Measurements from ENCODE around the gene PTBP3.
A peak's percentile ranks its signal among the peaks of the same experiment; 100 is the strongest.

PTBP3 gene

GRCh38 chr9:112174222-112174964 is 159.0 kb downstream of the PTBP3 start:
- Histone ChIP-seq H3K27ac (replicated peaks; ENCODE audit: low read length) (no peak overlapping the region), H4K91ac (ENCODE audit: low read depth, low read length, poor library complexity) (no peak overlapping the region), H3K9me3 (replicated peaks in 1 of 2; ENCODE audit: control insufficient read depth in 2 of 2, insufficient read depth in 1 of 2, low read depth in 1 of 2, low read length in 2 of 2) (peaks cover 0 to 2% of the 10 kb centered on the region in 2 donors), H4K8ac (ENCODE audit: low read depth, low read length) (no peak overlapping the region), H3K36me3 (replicated peaks in 1 of 2; ENCODE audit: control insufficient read depth in 2 of 2, insufficient read depth in 2 of 2, low read length in 2 of 2) (no peaks in the 10 kb centered on the region), H2AFZ (ENCODE audit: low read length) (peak overlapping the region; percentile 95), H3K14ac (ENCODE audit: low read length) (no peak overlapping the region), H2BK15ac (ENCODE audit: low read length) (no peak overlapping the region), H3K4me1 (ENCODE audit: control insufficient read depth in 2 of 2, insufficient read depth in 1 of 2, low read depth in 1 of 2, low read length in 2 of 2) (peaks cover 0 to 5% of the 10 kb centered on the region in 2 donors), H3K4ac (ENCODE audit: low read length) (peak overlapping the region; percentile 19), H3K4me3 (ENCODE audit: low read length in 2 of 2) (peak overlapping the region; percentile 44 to 88), H3K79me1 (ENCODE audit: low read depth, low read length) (no peaks in the 10 kb centered on the region), H2BK120ac (ENCODE audit: low read depth, low read length) (no peak overlapping the region), H2AK5ac (ENCODE audit: low read depth, low read length) (no peak overlapping the region), H3K27me3 (ENCODE audit: control insufficient read depth in 3 of 3, insufficient read depth in 3 of 3, low read depth in 1 of 3, low read length in 3 of 3) (peaks cover 0 to 26% (median 15%) of the 10 kb centered on the region in 3 experiments), H3K18ac (ENCODE audit: low read length) (peak overlapping the region; percentile 90), H2BK12ac (ENCODE audit: low read length) (no peak overlapping the region), H3K9ac (ENCODE audit: low read depth, low read length, poor library complexity) (no peak overlapping the region), H3K23ac (ENCODE audit: low read depth, low read length, poor library complexity) (no peak overlapping the region), H2BK5ac (ENCODE audit: low read length) (no peak overlapping the region), H3K4me2 (ENCODE audit: insufficient read depth, low read length, poor library complexity, severe bottlenecking) (peak overlapping the region; percentile 86)
- DNase-seq (ENCODE audit: low spot score) = no peak
- no CpG with 5 or more reads among the region's 42 CpGs for WGBS, 2 donors (ENCODE audit: extremely low coverage in 2 of 2, insufficient read length in 2 of 2, insufficient replicate concordance in 1 of 2)

- H2BK5ac ChIP-seq (ENCODE audit: low read length) = no peak overlapping the region
- no peaks in the 10 kb centered on the region for H3K79me1 ChIP-seq (ENCODE audit: low read depth, low read length)
- no peak overlapping the region for H3K4ac ChIP-seq (ENCODE audit: low read length)
- no peak overlapping the region for H2BK12ac ChIP-seq (ENCODE audit: low read length)
- H2BK120ac ChIP-seq (ENCODE audit: low read depth, low read length) = no peak overlapping the region
- H3K27ac ChIP-seq (replicated peaks; ENCODE audit: low read length) = no peak overlapping the region
- no peak overlapping the region for H2AK5ac ChIP-seq (ENCODE audit: low read depth, low read length)
- H4K91ac ChIP-seq (ENCODE audit: low read depth, low read length, poor library complexity) = no peak overlapping the region
- H3K9me3 ChIP-seq (replicated peaks in 1 of 2; ENCODE audit: control insufficient read depth in 2 of 2, insufficient read depth in 1 of 2, low read depth in 1 of 2, low read length in 2 of 2) = peaks cover 0 to 2% of the 10 kb centered on the region in 2 donors
- H4K8ac ChIP-seq (ENCODE audit: low read depth, low read length) = no peak overlapping the region
- H3K36me3 ChIP-seq (replicated peaks in 1 of 2; ENCODE audit: control insufficient read depth in 2 of 2, insufficient read depth in 2 of 2, low read length in 2 of 2) = no peaks in the 10 kb centered on the region
- no peak overlapping the region for H3K14ac ChIP-seq (ENCODE audit: low read length)
- H3K4me1 ChIP-seq (ENCODE audit: control insufficient read depth in 2 of 2, insufficient read depth in 1 of 2, low read depth in 1 of 2, low read length in 2 of 2) = peaks cover 0 to 5% of the 10 kb centered on the region in 2 donors
- peak overlapping the region; percentile 95 for H2AFZ ChIP-seq (ENCODE audit: low read length)
- no peak overlapping the region for H3K9ac ChIP-seq (ENCODE audit: low read depth, low read length, poor library complexity)
- no peak overlapping the region for H2BK15ac ChIP-seq (ENCODE audit: low read length)
- no peak overlapping the region for H3K18ac ChIP-seq (ENCODE audit: low read length)
- peaks cover 0 to 26% (median 15%) of the 10 kb centered on the region in 3 experiments for H3K27me3 ChIP-seq (ENCODE audit: control insufficient read depth in 3 of 3, insufficient read depth in 3 of 3, low read depth in 1 of 3, low read length in 3 of 3)
- no peak overlapping the region for H3K23ac ChIP-seq (ENCODE audit: low read depth, low read length, poor library complexity)
- no peak overlapping the region for H3K4me2 ChIP-seq (ENCODE audit: insufficient read depth, low read length, poor library complexity, severe bottlenecking)
- no peak for DNase-seq (ENCODE audit: low spot score)
- no peak overlapping the region for H3K4me3 ChIP-seq (ENCODE audit: low read length in 2 of 2)
- WGBS, 2 donors (ENCODE audit: extremely low coverage in 2 of 2, insufficient read length in 2 of 2, insufficient replicate concordance in 1 of 2) = no CpG with 5 or more reads among the region's 18 CpGs
Measured at GRCh38 chr9:112173489-112174221, 159.8 kb downstream of the PTBP3 start.

GRCh38 chr9:112170968-112171367 is 162.5 kb downstream of the PTBP3 start:
- no peaks in the 10 kb centered on the region for H3K36me3 ChIP-seq (replicated peaks in 1 of 2; ENCODE audit: control insufficient read depth in 2 of 2, insufficient read depth in 2 of 2, low read length in 2 of 2)
- DNase-seq (ENCODE audit: low spot score) = no peak
- H2AFZ ChIP-seq (ENCODE audit: low read length) = no peak overlapping the region
- no peak overlapping the region for H3K9ac ChIP-seq (ENCODE audit: low read depth, low read length, poor library complexity)
- no peak overlapping the region for H2BK5ac ChIP-seq (ENCODE audit: low read length)
- H3K27me3 ChIP-seq (ENCODE audit: control insufficient read depth in 3 of 3, insufficient read depth in 3 of 3, low read depth in 1 of 3, low read length in 3 of 3) = peaks cover 0 to 17% (median 10%) of the 10 kb centered on the region in 3 experiments
- no peak overlapping the region for H3K4me3 ChIP-seq (ENCODE audit: low read length in 2 of 2)
- no peaks in the 10 kb centered on the region for H3K79me1 ChIP-seq (ENCODE audit: low read depth, low read length)
- H2AK5ac ChIP-seq (ENCODE audit: low read depth, low read length) = no peak overlapping the region
- no peak overlapping the region for H2BK120ac ChIP-seq (ENCODE audit: low read depth, low read length)
- no peak overlapping the region for H3K14ac ChIP-seq (ENCODE audit: low read length)
- no peak overlapping the region for H3K18ac ChIP-seq (ENCODE audit: low read length)
- no peak overlapping the region for H3K4me2 ChIP-seq (ENCODE audit: insufficient read depth, low read length, poor library complexity, severe bottlenecking)
- no peak overlapping the region for H4K8ac ChIP-seq (ENCODE audit: low read depth, low read length)
- no CpG with 5 or more reads among the region's 5 CpGs for WGBS, 2 donors (ENCODE audit: extremely low coverage in 2 of 2, insufficient read length in 2 of 2, insufficient replicate concordance in 1 of 2)
- peaks cover 0 to 2% of the 10 kb centered on the region in 2 donors for H3K9me3 ChIP-seq (replicated peaks in 1 of 2; ENCODE audit: control insufficient read depth in 2 of 2, insufficient read depth in 1 of 2, low read depth in 1 of 2, low read length in 2 of 2)
- no peak overlapping the region for H3K23ac ChIP-seq (ENCODE audit: low read depth, low read length, poor library complexity)
- no peak overlapping the region for H2BK15ac ChIP-seq (ENCODE audit: low read length)
- no peak overlapping the region for H4K91ac ChIP-seq (ENCODE audit: low read depth, low read length, poor library complexity)
- H3K4me1 ChIP-seq (ENCODE audit: control insufficient read depth in 2 of 2, insufficient read depth in 1 of 2, low read depth in 1 of 2, low read length in 2 of 2) = peaks cover 6 to 8% of the 10 kb centered on the region in 2 donors
- H3K27ac ChIP-seq (replicated peaks; ENCODE audit: low read length) = no peak overlapping the region
- H2BK12ac ChIP-seq (ENCODE audit: low read length) = no peak overlapping the region
- H3K4ac ChIP-seq (ENCODE audit: low read length) = no peak overlapping the region

- WGBS, 2 donors (ENCODE audit: extremely low coverage in 2 of 2, insufficient read length in 2 of 2, insufficient replicate concordance in 1 of 2) = no CpG with 5 or more reads among the region's 4 CpGs
- no peak overlapping the region for H3K4ac ChIP-seq (ENCODE audit: low read length)
- no peak overlapping the region for H2BK5ac ChIP-seq (ENCODE audit: low read length)
- H3K9me3 ChIP-seq (replicated peaks in 1 of 2; ENCODE audit: control insufficient read depth in 2 of 2, insufficient read depth in 1 of 2, low read depth in 1 of 2, low read length in 2 of 2) = peaks cover 0 to 2% of the 10 kb centered on the region in 2 donors
- no peak overlapping the region for H2AK5ac ChIP-seq (ENCODE audit: low read depth, low read length)
- H3K79me1 ChIP-seq (ENCODE audit: low read depth, low read length) = no peaks in the 10 kb centered on the region
- no peak overlapping the region for H3K4me3 ChIP-seq (ENCODE audit: low read length in 2 of 2)
- no peak overlapping the region for H3K14ac ChIP-seq (ENCODE audit: low read length)
- H4K8ac ChIP-seq (ENCODE audit: low read depth, low read length) = no peak overlapping the region
- no peak overlapping the region for H2AFZ ChIP-seq (ENCODE audit: low read length)
- no peaks in the 10 kb centered on the region for H3K36me3 ChIP-seq (replicated peaks in 1 of 2; ENCODE audit: control insufficient read depth in 2 of 2, insufficient read depth in 2 of 2, low read length in 2 of 2)
- no peak overlapping the region for H3K23ac ChIP-seq (ENCODE audit: low read depth, low read length, poor library complexity)
- H2BK120ac ChIP-seq (ENCODE audit: low read depth, low read length) = no peak overlapping the region
- no peak overlapping the region for H4K91ac ChIP-seq (ENCODE audit: low read depth, low read length, poor library complexity)
- H3K27me3 ChIP-seq (ENCODE audit: control insufficient read depth in 3 of 3, insufficient read depth in 3 of 3, low read depth in 1 of 3, low read length in 3 of 3) = peaks cover 0 to 10% (median 3%) of the 10 kb centered on the region in 3 experiments
- no peak overlapping the region for H3K18ac ChIP-seq (ENCODE audit: low read length)
- H3K4me1 ChIP-seq (ENCODE audit: control insufficient read depth in 2 of 2, insufficient read depth in 1 of 2, low read depth in 1 of 2, low read length in 2 of 2) = peaks cover 3 to 7% of the 10 kb centered on the region in 2 donors
- no peak overlapping the region for H3K9ac ChIP-seq (ENCODE audit: low read depth, low read length, poor library complexity)
- H3K27ac ChIP-seq (replicated peaks; ENCODE audit: low read length) = no peak overlapping the region
- H2BK15ac ChIP-seq (ENCODE audit: low read length) = no peak overlapping the region
- H2BK12ac ChIP-seq (ENCODE audit: low read length) = no peak overlapping the region
- no peak overlapping the region for H3K4me2 ChIP-seq (ENCODE audit: insufficient read depth, low read length, poor library complexity, severe bottlenecking)
- no peak for DNase-seq (ENCODE audit: low spot score)
Measured at GRCh38 chr9:112170235-112170634, 163.2 kb downstream of the PTBP3 start.
